Activated CD4-positive, alpha-beta T cell treated with anti-CD3 and anti-CD28 coated beads, Interleukin-2, amount 10 ng/mL, durations not matched to agents 24 days and 14 days (primary cell): ENCODE data around the gene CRYBB3. TPM values are rescaled to one million over a fixed set of nuclear protein-coding genes. Genes with fewer than 3 reads are reported as not detected.
"Not testable (repeated sequence)": the region's sequence is repeated elsewhere in the genome, so short reads cannot be mapped to it uniquely, and the experiment has no call there.

ENCODE experiments used
- DNase-seq: peaks from one replicate; pipeline ENCODE4 v3.0.0; 2022
- H3K27ac Mint-ChIP-seq: one replicate; pipeline ENCODE4 v1.8.0; 2022; ENCODE audit warnings: mild to moderate bottlenecking, mixed read lengths
- H3K27me3 Mint-ChIP-seq: one replicate; pipeline ENCODE4 v1.8.0; 2022; ENCODE audit warnings: mixed read lengths
- H3K36me3 Mint-ChIP-seq: one replicate; pipeline ENCODE4 v1.8.0; 2022; ENCODE audit warnings: low read depth, mild to moderate bottlenecking, mixed read lengths
- H3K4me1 Mint-ChIP-seq: one replicate; pipeline ENCODE4 v1.8.0; 2021; ENCODE audit warnings: mixed read lengths
- H3K4me3 Mint-ChIP-seq: one replicate; pipeline ENCODE4 v1.8.0; 2022; ENCODE audit warnings: mild to moderate bottlenecking, moderate library complexity, mixed read lengths
- H3K9me3 Mint-ChIP-seq: one replicate; pipeline ENCODE4 v1.8.0; 2021; ENCODE audit warnings: mixed read lengths
- intact Hi-C: fragments of 100-400 bp; cut with micrococcal nuclease; formaldehyde crosslinking; loops from one replicate; pipeline ENCODE4 v1.15.1; 2023
- total RNA-seq: library from RNA; stranded (reverse); gene quantifications from 2 replicates; pipeline ENCODE4 v1.2.3, GENCODE V29; 2022

Gene CRYBB3
- total RNA-seq, 1 donor from 2014 or later, result 0.49 TPM

DNA sequence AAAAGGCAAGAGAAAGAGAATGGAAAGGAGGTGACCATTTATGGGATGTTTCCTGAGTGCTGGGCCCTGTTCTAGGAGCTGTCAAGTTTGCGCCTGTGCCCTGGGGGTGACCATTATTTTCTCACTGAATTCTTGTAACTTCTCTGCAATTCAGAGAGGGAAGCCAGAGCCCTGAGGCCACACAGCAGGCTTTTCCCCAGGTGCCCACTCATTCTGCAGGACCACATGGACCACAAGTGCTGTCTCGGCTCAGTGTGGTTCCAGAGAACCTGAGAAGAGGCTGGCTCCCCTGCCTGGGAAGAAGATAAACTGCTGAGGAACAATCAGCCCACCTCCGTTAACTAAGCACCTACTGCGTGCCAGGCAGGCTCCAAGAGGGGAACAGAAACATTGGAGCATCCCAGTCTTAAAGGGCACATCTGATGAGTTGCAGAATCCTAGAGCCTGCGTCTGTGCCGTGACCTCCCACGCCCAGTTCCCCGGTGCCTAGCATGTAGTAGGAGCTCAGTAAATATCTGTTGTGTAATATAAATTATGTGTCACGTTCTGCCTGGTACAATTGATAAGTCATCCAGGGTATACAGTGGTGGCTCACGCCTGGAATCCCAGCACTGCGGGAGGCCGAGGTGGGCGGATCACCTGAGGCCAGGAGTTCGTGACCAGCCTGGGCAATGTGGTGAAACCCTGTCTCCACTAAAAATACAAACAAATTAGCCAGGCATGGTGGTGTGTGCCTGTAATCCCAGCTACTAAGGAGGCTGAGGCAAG is 31.6 kb upstream of the CRYBB3 start:
- H3K9me3 Mint-ChIP-seq, result no peaks in the 10 kb centered on the region
- no peak for DNase-seq
- no peaks in the 10 kb centered on the region for H3K4me1 Mint-ChIP-seq
- H3K27ac Mint-ChIP-seq, result no peak overlapping the region
- H3K4me3 Mint-ChIP-seq, result no peak overlapping the region
- no peaks in the 10 kb centered on the region for H3K27me3 Mint-ChIP-seq
- H3K36me3 Mint-ChIP-seq, result peaks cover 2% of the 10 kb centered on the region
- intact Hi-C loops, result no loop called here

DNA sequence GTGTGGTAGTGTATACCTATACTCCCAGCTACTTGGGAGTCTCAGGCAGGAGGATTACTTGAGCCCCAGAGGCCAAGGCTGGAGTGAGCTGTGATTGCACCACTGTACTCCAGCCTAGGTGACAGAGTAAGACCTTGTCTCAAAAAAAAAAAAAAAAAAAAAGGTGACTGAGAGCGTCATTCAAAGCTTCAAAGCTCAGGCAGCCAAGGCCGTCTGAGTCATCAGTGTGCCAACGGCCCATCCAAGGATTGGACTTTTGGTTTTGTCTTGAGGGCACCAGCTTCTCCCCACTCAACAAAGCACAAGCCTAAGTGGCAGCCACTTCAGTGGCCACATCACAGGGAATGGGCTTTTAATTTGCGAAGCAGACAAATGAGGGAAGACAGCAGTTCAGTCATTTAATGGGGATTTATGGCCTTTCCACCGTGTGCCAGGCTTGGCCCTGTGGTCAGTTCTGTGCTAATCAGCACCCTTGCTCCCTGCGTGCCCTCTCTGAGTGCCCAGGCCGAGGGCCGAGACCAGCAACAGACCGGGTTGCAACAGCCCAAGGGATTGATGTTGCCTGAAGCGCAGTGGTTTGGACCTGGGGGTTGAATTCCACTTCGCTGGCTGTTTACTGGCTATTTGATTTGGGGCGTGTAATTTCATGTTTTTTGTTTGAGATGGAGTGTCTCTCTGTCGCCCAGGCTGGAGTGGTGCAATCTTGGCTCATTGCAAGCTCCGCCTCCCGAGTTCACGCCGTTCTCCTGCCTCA is 30.2 kb upstream of the CRYBB3 start:
- intact Hi-C loops, result loop anchor here (5.0 kb wide), 1 partner anchor 107 kb away; no protein-coding TSS in a partner anchor
- no peaks in the 10 kb centered on the region for H3K4me1 Mint-ChIP-seq
- H3K27me3 Mint-ChIP-seq, result no peaks in the 10 kb centered on the region
- H3K36me3 Mint-ChIP-seq, result peaks cover 3% of the 10 kb centered on the region
- no peak overlapping the region for H3K4me3 Mint-ChIP-seq
- DNase-seq, result no peak
- H3K27ac Mint-ChIP-seq, result no peak overlapping the region
- H3K9me3 Mint-ChIP-seq, result no peaks in the 10 kb centered on the region

DNA sequence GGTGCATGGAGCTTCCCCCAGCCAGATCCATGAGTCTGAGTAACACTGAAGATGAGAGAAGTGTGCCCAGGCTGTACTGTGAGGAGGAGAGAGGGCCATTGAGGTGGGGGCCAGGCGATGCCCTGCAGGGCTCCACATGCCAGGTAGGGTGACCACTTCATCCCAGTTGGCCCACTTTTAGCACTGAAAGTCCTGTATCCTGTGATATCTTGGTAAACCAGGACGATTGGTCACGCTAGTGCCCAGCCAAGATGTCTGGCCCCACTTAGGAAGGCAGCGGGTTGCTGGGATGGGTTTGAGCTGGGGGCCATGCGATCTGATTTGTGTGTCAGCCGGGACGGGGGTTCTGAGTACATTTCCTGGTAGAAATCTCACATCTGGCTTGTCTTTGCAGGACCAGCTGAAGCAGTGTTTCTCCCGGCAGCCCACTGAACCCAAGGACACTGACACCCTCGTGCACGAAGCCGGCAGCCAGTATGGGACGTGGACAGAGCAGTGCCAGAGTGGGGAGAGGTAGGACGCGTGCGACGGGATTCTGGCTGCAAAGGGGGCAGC is 29.2 kb upstream of the CRYBB3 start:
- H3K27ac Mint-ChIP-seq, result no peak overlapping the region
- H3K4me1 Mint-ChIP-seq, result no peaks in the 10 kb centered on the region
- H3K4me3 Mint-ChIP-seq, result no peak overlapping the region
- no peak for DNase-seq
- peaks cover 10% of the 10 kb centered on the region for H3K36me3 Mint-ChIP-seq
- intact Hi-C loops, result loop anchor here (5.0 kb wide), 1 partner anchor 108 kb away; no protein-coding TSS in a partner anchor
- no peaks in the 10 kb centered on the region for H3K27me3 Mint-ChIP-seq
- H3K9me3 Mint-ChIP-seq, result no peaks in the 10 kb centered on the region

DNA sequence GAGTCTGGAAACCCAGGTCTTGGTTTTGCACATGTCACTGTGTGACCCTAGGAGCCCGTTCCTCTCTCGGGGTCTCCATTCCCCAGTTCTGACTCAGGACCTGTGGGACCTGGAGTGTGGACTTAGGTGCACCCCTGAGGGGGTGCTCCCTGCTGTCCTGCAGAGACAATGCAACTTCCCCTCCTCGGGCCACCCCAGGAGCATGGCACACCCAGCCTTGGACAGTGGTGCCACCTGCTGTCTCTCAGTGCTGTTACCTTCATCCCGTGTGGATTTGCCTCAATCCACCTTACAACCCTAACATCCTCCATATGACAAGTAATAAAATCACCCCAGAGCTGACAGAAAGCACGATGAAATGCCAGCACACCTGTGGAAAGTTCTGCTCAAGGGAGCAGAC is 27.5 kb upstream of the CRYBB3 start:
- Mint-ChIP-seq H3K27ac (no peak overlapping the region), H3K27me3 (no peaks in the 10 kb centered on the region), H3K4me3 (no peak overlapping the region), H3K9me3 (no peaks in the 10 kb centered on the region), H3K4me1 (no peaks in the 10 kb centered on the region), H3K36me3 (peaks cover 15% of the 10 kb centered on the region)
- intact Hi-C loops, result loop anchor here (1.0 to 5.0 kb wide), 2 partner anchors 91 to 110 kb away; no protein-coding TSS in a partner anchor
- DNase-seq, result peak; percentile 63

DNA sequence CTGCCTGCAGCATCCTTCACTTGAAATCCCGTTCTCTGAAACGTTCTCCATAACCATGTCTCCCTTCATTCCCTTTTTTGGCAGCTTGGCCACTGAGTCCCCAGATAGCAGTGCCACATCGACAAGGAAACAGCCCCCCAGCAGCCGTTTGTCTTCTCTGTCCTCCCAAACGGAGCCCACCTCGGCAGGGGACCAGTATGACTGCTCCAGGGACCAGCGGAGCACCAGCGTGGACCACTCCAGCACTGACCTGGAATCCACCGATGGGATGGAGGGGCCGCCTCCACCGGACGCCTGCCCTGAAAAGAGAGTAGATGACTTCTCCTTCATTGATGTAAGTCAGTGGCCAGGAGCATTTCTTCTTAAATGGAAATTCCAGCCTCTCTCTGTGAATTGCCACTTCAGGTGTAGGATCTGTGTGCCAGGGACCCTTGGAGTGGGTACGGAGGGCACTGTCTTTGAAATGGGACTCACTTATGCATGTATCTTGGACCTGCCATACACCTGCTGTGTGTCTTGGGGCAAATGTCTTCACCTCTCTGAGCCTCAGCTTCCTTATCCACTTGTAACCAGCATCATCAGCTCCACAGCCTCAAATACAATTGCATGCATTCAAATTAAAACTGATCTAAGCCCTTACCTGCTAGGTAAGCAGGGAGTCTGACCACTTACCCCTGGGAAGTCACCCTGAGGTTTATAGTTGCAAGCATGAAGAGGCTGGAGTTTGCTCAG is 25.3 kb upstream of the CRYBB3 start:
- Mint-ChIP-seq H3K4me3 (no peak overlapping the region), H3K36me3 (peaks cover 27% of the 10 kb centered on the region), H3K9me3 (peaks cover under 1% of the 10 kb centered on the region), H3K27ac (no peak overlapping the region), H3K27me3 (no peaks in the 10 kb centered on the region), H3K4me1 (no peaks in the 10 kb centered on the region)
- intact Hi-C loops, result loop anchor here (5.0 kb wide), 1 partner anchor 112 kb away; no protein-coding TSS in a partner anchor
- DNase-seq, result no peak

DNA sequence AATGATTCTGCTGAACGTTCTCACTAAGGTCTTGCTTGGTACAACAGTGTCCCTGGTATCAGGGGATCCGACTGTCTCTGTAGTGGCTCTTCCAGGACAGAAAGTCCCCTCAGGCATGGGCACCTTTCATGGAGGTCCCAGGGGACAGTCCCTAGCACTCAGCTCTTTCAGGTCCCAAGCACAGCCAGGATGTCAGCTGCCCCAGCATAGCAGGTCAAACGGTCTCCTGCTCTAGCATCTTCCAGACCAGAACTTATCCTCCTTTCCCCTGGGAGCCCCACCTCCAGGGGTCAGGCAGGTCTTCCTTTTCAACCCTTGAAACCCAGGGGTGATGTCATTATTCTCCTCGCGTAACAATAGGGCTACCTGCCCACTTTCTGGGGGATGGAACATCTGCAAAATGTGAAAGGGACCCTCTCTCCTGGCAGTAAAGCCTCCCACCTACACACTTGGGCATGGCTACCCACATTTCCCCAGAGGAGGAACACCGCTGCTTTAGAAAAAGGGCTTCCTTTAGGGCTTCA is 24.7 kb upstream of the CRYBB3 start:
- Mint-ChIP-seq H3K27me3 (no peaks in the 10 kb centered on the region), H3K4me1 (no peaks in the 10 kb centered on the region), H3K36me3 (peaks cover 33% of the 10 kb centered on the region), H3K4me3 (no peak overlapping the region), H3K27ac (no peak overlapping the region), H3K9me3 (peaks cover 6% of the 10 kb centered on the region)
- DNase-seq, result no peak
- intact Hi-C loops, result loop anchor here (5.0 kb wide), 1 partner anchor 113 kb away; no protein-coding TSS in a partner anchor

DNA sequence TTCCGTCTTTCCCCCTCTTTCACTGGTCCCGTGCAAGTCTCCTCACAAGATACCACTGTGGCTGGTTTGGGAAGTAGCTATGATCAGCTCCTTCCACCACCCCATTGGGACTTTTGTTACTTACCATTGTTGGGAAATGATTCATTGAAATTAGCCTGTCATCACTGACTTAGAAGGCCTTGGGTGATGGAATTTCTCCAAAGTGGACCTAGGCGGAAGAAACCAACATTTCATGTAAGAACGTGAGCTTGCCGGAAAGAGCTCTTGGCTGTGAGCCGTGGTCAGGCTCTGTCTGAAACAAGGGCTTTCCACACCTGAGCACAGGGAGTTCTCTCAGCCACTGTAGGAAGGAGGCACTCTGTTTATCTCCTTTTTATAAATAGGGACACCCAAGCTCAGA is 23.5 kb upstream of the CRYBB3 start:
- Mint-ChIP-seq H3K27me3 (no peaks in the 10 kb centered on the region), H3K9me3 (peaks cover 7% of the 10 kb centered on the region)
- intact Hi-C loops, result no loop called here

DNA sequence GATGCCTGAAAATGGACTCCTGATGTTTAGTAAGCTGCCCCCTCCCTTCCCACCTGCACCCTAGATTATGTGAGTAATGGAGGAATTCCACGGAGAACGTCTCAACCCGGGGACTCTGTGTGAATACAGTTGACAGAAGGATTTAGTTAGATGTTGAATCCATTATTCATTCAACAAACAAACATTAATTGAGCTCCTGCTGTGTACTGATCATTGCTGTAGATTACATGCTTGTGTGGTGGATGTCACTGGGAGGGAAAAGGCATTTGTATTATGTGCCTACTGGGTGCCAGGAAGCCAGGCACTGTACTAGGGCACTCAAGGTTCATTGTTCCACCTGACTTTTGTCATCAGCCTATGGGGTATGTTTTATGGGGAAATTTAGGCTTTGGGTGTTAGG is 22.9 kb upstream of the CRYBB3 start:
- intact Hi-C loops, result no loop called here
- H3K4me1 Mint-ChIP-seq, result no peaks in the 10 kb centered on the region
- no peak overlapping the region for H3K4me3 Mint-ChIP-seq
- H3K27ac Mint-ChIP-seq, result no peak overlapping the region
- DNase-seq, result no peak
- no peaks in the 10 kb centered on the region for H3K27me3 Mint-ChIP-seq
- peaks cover 37% of the 10 kb centered on the region for H3K36me3 Mint-ChIP-seq
- peaks cover 7% of the 10 kb centered on the region for H3K9me3 Mint-ChIP-seq

More for the DNA sequence above, 23.5 kb upstream of the CRYBB3 start:
- DNase-seq, result no peak
- Mint-ChIP-seq H3K36me3 (peaks cover 35% of the 10 kb centered on the region), H3K4me1 (no peaks in the 10 kb centered on the region), H3K27ac (no peak overlapping the region), H3K4me3 (no peak overlapping the region)

DNA sequence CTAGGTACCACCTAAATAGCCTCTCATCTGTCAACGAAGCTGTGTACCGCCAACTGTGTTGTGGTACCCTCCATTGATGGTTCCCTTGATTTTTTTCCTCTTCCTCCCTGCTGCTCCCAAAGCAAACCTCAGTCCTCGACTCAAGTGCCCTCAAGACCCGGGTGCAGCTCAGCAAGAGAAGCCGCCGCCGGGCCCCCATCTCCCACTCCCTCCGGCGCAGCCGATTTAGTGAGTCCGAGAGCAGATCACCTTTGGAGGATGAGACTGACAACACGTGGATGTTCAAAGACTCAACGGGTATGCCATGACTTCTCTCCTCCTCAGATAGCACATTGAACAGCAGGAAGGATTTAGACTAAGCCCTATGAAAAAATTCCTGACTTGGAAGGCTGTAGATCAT is 22.4 kb upstream of the CRYBB3 start:
- no peak overlapping the region for H3K27ac Mint-ChIP-seq
- no peak for DNase-seq
- H3K4me3 Mint-ChIP-seq, result no peak overlapping the region
- no peaks in the 10 kb centered on the region for H3K4me1 Mint-ChIP-seq
- peaks cover 7% of the 10 kb centered on the region for H3K9me3 Mint-ChIP-seq
- intact Hi-C loops, result no loop called here
- H3K27me3 Mint-ChIP-seq, result no peaks in the 10 kb centered on the region
- peaks cover 39% of the 10 kb centered on the region for H3K36me3 Mint-ChIP-seq

DNA sequence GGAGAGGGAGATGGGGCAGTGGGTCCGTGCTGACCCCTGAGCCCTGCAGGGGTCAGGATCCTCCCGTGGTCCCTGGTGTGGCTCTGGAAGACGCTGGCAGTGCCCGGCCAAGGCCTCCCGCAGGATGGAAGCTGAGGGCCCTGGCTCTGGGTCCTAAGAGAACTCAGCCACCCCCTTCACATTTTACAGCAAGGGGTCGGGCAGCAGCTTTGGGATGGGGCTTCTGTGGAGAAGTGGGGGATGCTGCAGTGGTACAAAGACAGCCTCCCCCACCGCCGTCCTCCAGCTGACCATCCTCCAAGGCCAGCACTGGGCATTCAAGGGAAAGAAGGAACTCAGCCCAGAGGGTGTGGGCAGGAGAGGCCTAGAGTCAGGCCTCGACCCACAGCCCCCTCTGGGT is 21.8 kb upstream of the CRYBB3 start:
- Mint-ChIP-seq H3K4me3 (no peak overlapping the region), H3K9me3 (peaks cover 7% of the 10 kb centered on the region), H3K27ac (no peak overlapping the region), H3K27me3 (no peaks in the 10 kb centered on the region), H3K36me3 (peaks cover 41% of the 10 kb centered on the region), H3K4me1 (no peaks in the 10 kb centered on the region)
- no peak for DNase-seq
- intact Hi-C loops, result no loop called here

DNA sequence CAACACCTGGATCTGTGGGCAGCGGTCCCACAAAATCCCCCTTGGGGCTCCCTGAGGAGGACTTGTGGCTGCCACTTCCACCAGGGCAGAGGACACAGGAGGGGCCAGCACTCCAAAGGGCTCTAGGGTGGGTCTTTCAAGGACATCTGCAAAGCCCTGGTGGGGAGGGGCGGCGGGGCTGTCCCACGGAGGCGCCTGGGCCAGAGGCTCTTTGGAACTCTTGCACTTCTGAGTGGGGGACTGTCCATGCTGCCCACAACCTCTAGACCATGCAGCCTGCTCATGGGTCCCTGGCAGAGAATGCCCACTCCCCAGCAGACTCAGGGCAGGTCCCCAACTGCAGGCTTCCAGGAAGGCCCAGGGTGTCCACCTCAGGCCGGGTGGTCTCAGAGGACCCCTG is 21.3 kb upstream of the CRYBB3 start:
- H3K27me3 Mint-ChIP-seq, H3K27ac Mint-ChIP-seq, H3K9me3 Mint-ChIP-seq, H3K4me3 Mint-ChIP-seq, DNase-seq, intact Hi-C loops, H3K4me1 Mint-ChIP-seq: not testable (repeated sequence)
- peaks cover 42% of the 10 kb centered on the region for H3K36me3 Mint-ChIP-seq

DNA sequence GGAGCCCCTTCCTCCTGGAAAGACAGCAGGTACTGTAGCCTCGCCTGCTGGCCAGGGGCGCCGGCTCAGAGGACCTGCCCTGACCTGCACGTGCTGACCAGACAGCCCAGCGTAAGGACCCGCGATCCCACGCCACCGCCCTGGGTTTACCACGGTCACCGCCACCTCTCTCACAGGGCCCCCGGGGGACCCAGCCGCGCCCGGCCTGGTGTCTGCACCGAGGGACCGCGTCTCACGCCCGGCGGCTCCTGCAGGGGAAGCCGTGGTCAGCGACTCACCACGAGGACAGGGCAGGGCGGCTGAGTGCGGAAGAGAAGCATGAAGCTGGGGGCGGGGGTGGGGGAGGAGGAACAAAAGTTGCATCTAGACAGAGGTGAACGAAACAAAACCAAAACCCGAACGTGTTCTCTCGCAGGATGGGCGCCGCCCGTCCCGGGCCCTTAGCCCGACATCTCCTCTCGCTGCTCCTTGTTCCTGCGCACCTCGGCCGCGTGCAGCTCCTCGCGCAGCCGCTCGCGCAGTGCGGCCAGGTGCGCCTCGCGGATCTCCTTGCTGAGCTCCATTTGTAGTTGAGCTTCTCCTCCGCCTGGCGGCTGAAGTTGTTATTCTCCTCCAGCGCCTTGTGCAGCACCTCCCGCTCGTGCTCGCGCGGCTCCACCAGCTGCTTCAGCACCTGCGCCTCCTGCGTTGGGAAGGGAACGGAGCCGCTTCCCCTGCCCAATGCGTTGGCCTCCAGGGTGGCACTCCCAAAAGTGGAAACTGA is 20.6 kb upstream of the CRYBB3 start:
- H3K27ac Mint-ChIP-seq, DNase-seq, H3K9me3 Mint-ChIP-seq, intact Hi-C loops, H3K4me1 Mint-ChIP-seq, H3K4me3 Mint-ChIP-seq, H3K27me3 Mint-ChIP-seq: not testable (repeated sequence)
- H3K36me3 Mint-ChIP-seq, result peaks cover 42% of the 10 kb centered on the region
